Vein endothelial cell (primary cell): Measurements from ENCODE around the gene PPP1R3A. TPM values are rescaled to one million over a fixed set of nuclear protein-coding genes. Genes with fewer than 3 reads are reported as not detected.

Source experiments
- total RNA-seq: library from RNA; depleted of rRNA; stranded (reverse); fragments of >200 nt; gene quantifications from 2 replicates; pipeline ENCODE4 v1.2.3, GENCODE V29; 2012

The PPP1R3A gene, protein sequence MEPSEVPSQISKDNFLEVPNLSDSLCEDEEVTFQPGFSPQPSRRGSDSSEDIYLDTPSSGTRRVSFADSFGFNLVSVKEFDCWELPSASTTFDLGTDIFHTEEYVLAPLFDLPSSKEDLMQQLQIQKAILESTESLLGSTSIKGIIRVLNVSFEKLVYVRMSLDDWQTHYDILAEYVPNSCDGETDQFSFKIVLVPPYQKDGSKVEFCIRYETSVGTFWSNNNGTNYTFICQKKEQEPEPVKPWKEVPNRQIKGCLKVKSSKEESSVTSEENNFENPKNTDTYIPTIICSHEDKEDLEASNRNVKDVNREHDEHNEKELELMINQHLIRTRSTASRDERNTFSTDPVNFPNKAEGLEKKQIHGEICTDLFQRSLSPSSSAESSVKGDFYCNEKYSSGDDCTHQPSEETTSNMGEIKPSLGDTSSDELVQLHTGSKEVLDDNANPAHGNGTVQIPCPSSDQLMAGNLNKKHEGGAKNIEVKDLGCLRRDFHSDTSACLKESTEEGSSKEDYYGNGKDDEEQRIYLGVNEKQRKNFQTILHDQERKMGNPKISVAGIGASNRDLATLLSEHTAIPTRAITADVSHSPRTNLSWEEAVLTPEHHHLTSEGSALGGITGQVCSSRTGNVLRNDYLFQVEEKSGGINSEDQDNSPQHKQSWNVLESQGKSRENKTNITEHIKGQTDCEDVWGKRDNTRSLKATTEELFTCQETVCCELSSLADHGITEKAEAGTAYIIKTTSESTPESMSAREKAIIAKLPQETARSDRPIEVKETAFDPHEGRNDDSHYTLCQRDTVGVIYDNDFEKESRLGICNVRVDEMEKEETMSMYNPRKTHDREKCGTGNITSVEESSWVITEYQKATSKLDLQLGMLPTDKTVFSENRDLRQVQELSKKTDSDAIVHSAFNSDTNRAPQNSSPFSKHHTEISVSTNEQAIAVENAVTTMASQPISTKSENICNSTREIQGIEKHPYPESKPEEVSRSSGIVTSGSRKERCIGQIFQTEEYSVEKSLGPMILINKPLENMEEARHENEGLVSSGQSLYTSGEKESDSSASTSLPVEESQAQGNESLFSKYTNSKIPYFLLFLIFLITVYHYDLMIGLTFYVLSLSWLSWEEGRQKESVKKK
- total RNA-seq, result not detected in 2 replicates

DNA sequence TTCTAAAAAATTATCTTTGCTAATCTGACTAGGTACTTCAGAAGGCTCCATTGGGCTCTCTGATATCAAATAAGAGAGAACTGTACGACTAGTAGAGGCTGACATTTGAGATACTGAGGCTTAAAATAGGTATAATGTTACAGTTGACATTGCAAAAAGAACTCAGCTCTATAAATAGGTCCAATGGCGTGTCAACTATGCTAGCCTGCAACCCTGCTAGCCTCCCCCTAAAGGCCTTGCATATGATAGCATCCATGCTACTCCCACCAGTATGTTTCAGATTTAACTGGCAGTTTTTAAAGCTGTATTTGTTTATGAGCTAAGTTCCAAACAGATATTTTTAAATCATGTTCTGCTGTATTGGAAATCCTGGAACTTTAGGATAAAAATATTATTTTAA lies at the start of gene PPP1R3A:
PPP1R3A (minus strand) TSS at position 64 of the 400 bp plus-strand sequence; CDS start at position 51, 13 bp downstream.

